Measurements from ENCODE around the gene TM6SF1.
"Not testable (repeated sequence)": the region's sequence is repeated elsewhere in the genome, so short reads cannot be mapped to it uniquely, and the experiment has no call there.

Gene TM6SF1

GRCh38 chr15:83132861-83133523, 25.5 kb downstream of the TM6SF1 start:
- Histone ChIP-seq H4K20me1 (ENCODE audit: insufficient read depth, low read length) (no peaks in the 10 kb centered on the region), H3K9me2 (ENCODE audit: low read depth, low read length) (no peaks in the 10 kb centered on the region), H3K4me3 (ENCODE audit: low read depth, low read length, poor library complexity, severe bottlenecking) (no peak overlapping the region), H3K79me2 (ENCODE audit: insufficient read depth, low read length) (no peaks in the 10 kb centered on the region), H3K27ac (ENCODE audit: low read depth, low read length, poor library complexity, severe bottlenecking) (no peak overlapping the region), H3K9me3 (ENCODE audit: low read length) (no peaks in the 10 kb centered on the region), H3K36me3 (ENCODE audit: insufficient read depth, low read length) (no peaks in the 10 kb centered on the region), H3K9ac (ENCODE audit: low read length) (no peak overlapping the region), H3K4me1 (ENCODE audit: insufficient read depth, low read length, severe bottlenecking) (no peaks in the 10 kb centered on the region), H3K4me2 (ENCODE audit: low read length) (no peak overlapping the region), H3F3A (ENCODE audit: insufficient read depth, low read length) (no peaks in the 10 kb centered on the region), H3K27me3 (ENCODE audit: insufficient read depth, low read length) (no peaks in the 10 kb centered on the region), H2AFZ (ENCODE audit: low read length) (no peak overlapping the region)
- no peak for TF ChIP-seq EZH2 (IDR thresholded peaks at IDR 0.05; ENCODE audit: borderline replicate concordance, low read length)
- no peak for TF ChIP-seq CTCF (IDR thresholded peaks at IDR 0.05; ENCODE audit: low read length)

GRCh38 chr15:83142151-83142550, 34.7 kb downstream of the TM6SF1 start:
- H3K4me2 ChIP-seq (ENCODE audit: low read length); H3K9me2 ChIP-seq (ENCODE audit: low read depth, low read length); H3K27ac ChIP-seq (ENCODE audit: low read depth, low read length, poor library complexity, severe bottlenecking); H3K9ac ChIP-seq (ENCODE audit: low read length); H3K4me1 ChIP-seq (ENCODE audit: insufficient read depth, low read length, severe bottlenecking); H3K36me3 ChIP-seq (ENCODE audit: insufficient read depth, low read length); H3K4me3 ChIP-seq (ENCODE audit: low read depth, low read length, poor library complexity, severe bottlenecking); H3K27me3 ChIP-seq (ENCODE audit: insufficient read depth, low read length); H3F3A ChIP-seq (ENCODE audit: insufficient read depth, low read length); H4K20me1 ChIP-seq (ENCODE audit: insufficient read depth, low read length); H3K79me2 ChIP-seq (ENCODE audit: insufficient read depth, low read length); H3K9me3 ChIP-seq (ENCODE audit: low read length); H2AFZ ChIP-seq (ENCODE audit: low read length): not testable (repeated sequence)

GRCh38 chr15:83144771-83145170, 37.3 kb downstream of the TM6SF1 start:
- Histone ChIP-seq H3F3A (ENCODE audit: insufficient read depth, low read length) (no peaks in the 10 kb centered on the region), H3K4me2 (ENCODE audit: low read length) (no peak overlapping the region), H3K36me3 (ENCODE audit: insufficient read depth, low read length) (no peaks in the 10 kb centered on the region), H3K79me2 (ENCODE audit: insufficient read depth, low read length) (no peaks in the 10 kb centered on the region), H3K4me3 (ENCODE audit: low read depth, low read length, poor library complexity, severe bottlenecking) (no peak overlapping the region), H3K4me1 (ENCODE audit: insufficient read depth, low read length, severe bottlenecking) (no peaks in the 10 kb centered on the region), H3K27me3 (ENCODE audit: insufficient read depth, low read length) (no peaks in the 10 kb centered on the region), H4K20me1 (ENCODE audit: insufficient read depth, low read length) (no peaks in the 10 kb centered on the region), H2AFZ (ENCODE audit: low read length) (no peak overlapping the region), H3K9ac (ENCODE audit: low read length) (no peak overlapping the region), H3K9me3 (ENCODE audit: low read length) (no peaks in the 10 kb centered on the region), H3K9me2 (ENCODE audit: low read depth, low read length) (no peaks in the 10 kb centered on the region), H3K27ac (ENCODE audit: low read depth, low read length, poor library complexity, severe bottlenecking) (no peak overlapping the region)
- TF ChIP-seq EZH2 (IDR thresholded peaks at IDR 0.05; ENCODE audit: borderline replicate concordance, low read length) = no peak
- no peak for TF ChIP-seq CTCF (IDR thresholded peaks at IDR 0.05; ENCODE audit: low read length)

GRCh38 chr15:83153288-83153687, 45.8 kb downstream of the TM6SF1 start:
- Histone ChIP-seq H3K79me2 (ENCODE audit: insufficient read depth, low read length) (no peaks in the 10 kb centered on the region), H3K27ac (ENCODE audit: low read depth, low read length, poor library complexity, severe bottlenecking) (no peak overlapping the region), H3K36me3 (ENCODE audit: insufficient read depth, low read length) (no peaks in the 10 kb centered on the region)

More at GRCh38 chr15:83153288-83153687, 45.8 kb downstream of the TM6SF1 start:
- Histone ChIP-seq H3K4me2 (ENCODE audit: low read length) (no peak overlapping the region), H3K9ac (ENCODE audit: low read length) (no peak overlapping the region), H3F3A (ENCODE audit: insufficient read depth, low read length) (no peaks in the 10 kb centered on the region), H3K4me1 (ENCODE audit: insufficient read depth, low read length, severe bottlenecking) (no peaks in the 10 kb centered on the region), H3K9me3 (ENCODE audit: low read length) (no peaks in the 10 kb centered on the region), H3K27me3 (ENCODE audit: insufficient read depth, low read length) (no peaks in the 10 kb centered on the region), H3K9me2 (ENCODE audit: low read depth, low read length) (no peaks in the 10 kb centered on the region), H2AFZ (ENCODE audit: low read length) (no peak overlapping the region), H4K20me1 (ENCODE audit: insufficient read depth, low read length) (no peaks in the 10 kb centered on the region), H3K4me3 (ENCODE audit: low read depth, low read length, poor library complexity, severe bottlenecking) (no peak overlapping the region)
- TF ChIP-seq CTCF (IDR thresholded peaks at IDR 0.05; ENCODE audit: low read length) (no peak), EZH2 (IDR thresholded peaks at IDR 0.05; ENCODE audit: borderline replicate concordance, low read length) (no peak)
